Measurements from ENCODE around the gene KCNC2.

The KCNC2 gene

GRCh38 chr12:75209812-75210138 lies at the start of gene KCNC2:
KCNC2 (minus strand) TSS chr12:75209839.
- H3K27ac ChIP-seq: no peak within 1 kb of the TSS
- TF ChIP-seq, protein P1, sequence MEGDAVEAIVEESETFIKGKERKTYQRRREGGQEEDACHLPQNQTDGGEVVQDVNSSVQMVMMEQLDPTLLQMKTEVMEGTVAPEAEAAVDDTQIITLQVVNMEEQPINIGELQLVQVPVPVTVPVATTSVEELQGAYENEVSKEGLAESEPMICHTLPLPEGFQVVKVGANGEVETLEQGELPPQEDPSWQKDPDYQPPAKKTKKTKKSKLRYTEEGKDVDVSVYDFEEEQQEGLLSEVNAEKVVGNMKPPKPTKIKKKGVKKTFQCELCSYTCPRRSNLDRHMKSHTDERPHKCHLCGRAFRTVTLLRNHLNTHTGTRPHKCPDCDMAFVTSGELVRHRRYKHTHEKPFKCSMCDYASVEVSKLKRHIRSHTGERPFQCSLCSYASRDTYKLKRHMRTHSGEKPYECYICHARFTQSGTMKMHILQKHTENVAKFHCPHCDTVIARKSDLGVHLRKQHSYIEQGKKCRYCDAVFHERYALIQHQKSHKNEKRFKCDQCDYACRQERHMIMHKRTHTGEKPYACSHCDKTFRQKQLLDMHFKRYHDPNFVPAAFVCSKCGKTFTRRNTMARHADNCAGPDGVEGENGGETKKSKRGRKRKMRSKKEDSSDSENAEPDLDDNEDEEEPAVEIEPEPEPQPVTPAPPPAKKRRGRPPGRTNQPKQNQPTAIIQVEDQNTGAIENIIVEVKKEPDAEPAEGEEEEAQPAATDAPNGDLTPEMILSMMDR (IDR thresholded peaks at IDR 0.05): no peak
- no peak for TF ChIP-seq ZFX (IDR thresholded peaks at IDR 0.05; ENCODE audit: borderline replicate concordance)

GRCh38 chr12:75259143-75259542 lies 49.5 kb upstream of the KCNC2 start:
- H3K27ac ChIP-seq: no peak overlapping the region
- TF ChIP-seq, protein P1 (IDR thresholded peaks at IDR 0.05): no peak
- TF ChIP-seq ZFX (IDR thresholded peaks at IDR 0.05; ENCODE audit: borderline replicate concordance): no peak

DNA sequence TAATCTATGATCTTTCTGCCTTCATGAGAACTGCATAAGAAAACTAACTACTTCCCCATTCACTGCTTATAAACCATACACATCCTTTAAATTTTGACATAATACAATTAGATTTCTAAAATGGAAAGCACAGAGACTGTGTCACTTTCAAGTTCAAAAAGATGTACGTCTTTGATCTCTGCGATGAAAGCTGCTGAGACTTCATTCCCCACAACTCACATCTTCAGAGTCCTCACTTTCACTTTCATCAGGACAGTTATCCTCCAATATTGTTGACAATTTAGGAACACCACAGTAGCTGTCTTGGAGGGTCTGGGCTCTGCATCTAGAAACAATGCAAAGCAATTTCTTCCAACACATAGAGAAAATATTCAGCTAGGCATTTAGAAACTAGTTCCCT lies 47.9 kb upstream of the KCNC2 start:
- TF ChIP-seq, protein P1 (IDR thresholded peaks at IDR 0.05): no peak
- no peak for TF ChIP-seq ZFX (IDR thresholded peaks at IDR 0.05; ENCODE audit: borderline replicate concordance)
- no peak overlapping the region for H3K27ac ChIP-seq

DNA sequence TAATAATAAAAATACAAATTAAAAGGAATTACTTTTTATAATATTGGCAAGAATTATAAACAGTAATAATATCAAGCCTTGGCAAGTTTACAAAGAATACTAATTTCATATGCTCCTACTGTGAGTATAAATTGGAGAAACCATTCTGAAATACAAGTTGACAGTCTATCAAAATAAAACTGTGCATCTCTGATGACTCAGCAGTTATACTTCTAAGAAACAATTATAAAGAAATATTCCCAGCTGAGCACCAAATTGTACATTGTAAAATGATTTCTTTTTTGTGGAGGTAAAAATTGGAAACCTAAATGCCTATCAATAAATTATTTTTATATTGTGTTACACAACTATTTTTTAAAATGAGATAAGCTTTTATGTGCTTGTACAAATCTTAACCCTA lies 35.5 kb upstream of the KCNC2 start:
- no peak overlapping the region for H3K27ac ChIP-seq
- no peak for TF ChIP-seq ZFX (IDR thresholded peaks at IDR 0.05; ENCODE audit: borderline replicate concordance)
- TF ChIP-seq, protein P1 (IDR thresholded peaks at IDR 0.05): no peak

DNA sequence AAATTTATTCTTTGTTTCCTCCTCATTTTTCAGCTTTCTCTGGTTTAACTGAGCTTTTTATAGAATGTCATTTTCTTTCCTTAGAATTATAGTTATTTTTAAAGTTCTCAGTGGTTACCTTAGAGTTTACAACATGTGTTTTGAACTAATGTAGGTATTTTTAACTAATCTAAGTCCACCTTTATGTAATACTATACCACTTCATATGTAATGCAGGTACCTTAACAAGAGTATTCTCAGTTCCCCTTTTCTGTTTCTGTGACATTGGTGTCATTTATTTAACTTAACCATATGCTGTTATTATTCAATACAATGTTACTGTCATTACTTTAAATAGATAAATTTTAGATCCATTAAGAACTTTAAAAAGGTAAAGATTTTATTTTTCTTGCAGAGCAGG lies 30.3 kb upstream of the KCNC2 start:
- TF ChIP-seq ZFX (IDR thresholded peaks at IDR 0.05; ENCODE audit: borderline replicate concordance): no peak
- TF ChIP-seq, protein P1 (IDR thresholded peaks at IDR 0.05): no peak
- H3K27ac ChIP-seq: no peak overlapping the region

- no peak for TF ChIP-seq ZFX (IDR thresholded peaks at IDR 0.05; ENCODE audit: borderline replicate concordance)
- TF ChIP-seq, protein P1 (IDR thresholded peaks at IDR 0.05): no peak
- H3K27ac ChIP-seq: no peak overlapping the region
Measured at GRCh38 chr12:75236206-75236605, 26.6 kb upstream of the KCNC2 start.

- no peak overlapping the region for H3K27ac ChIP-seq
- TF ChIP-seq, protein P1 (IDR thresholded peaks at IDR 0.05): no peak
- TF ChIP-seq ZFX (IDR thresholded peaks at IDR 0.05; ENCODE audit: borderline replicate concordance): no peak
Measured at GRCh38 chr12:75227132-75227531, 17.5 kb upstream of the KCNC2 start.
